Stimulated activated CD4-positive, alpha-beta T cell treated with anti-CD3 and anti-CD28 coated beads, Interleukin-1b, Interleukin-23, amount 100 ng/mL, for 1 hour (primary cell): ENCODE data around the gene CHST2.
"Not testable (repeated sequence)": the region's sequence is repeated elsewhere in the genome, so short reads cannot be mapped to it uniquely, and the experiment has no call there.

Experiments used
- DNase-seq, 2 donors: peaks; one replicate each; pipeline ENCODE4 v3.0.0-alpha.2; 2020; ENCODE audit warnings: low read depth in 2 of 2

CHST2 gene

GRCh38 chr3:143132246-143132980 lies 12.8 kb downstream of the CHST2 start:
- no peak for DNase-seq

GRCh38 chr3:143134471-143134870 lies 14.9 kb downstream of the CHST2 start:
- no peak for DNase-seq

- DNase-seq = no peak
Measured at GRCh38 chr3:143135150-143135549, 15.6 kb downstream of the CHST2 start.

- DNase-seq = no peak
Measured at GRCh38 chr3:143137435-143138036, 18.0 kb downstream of the CHST2 start.

GRCh38 chr3:143138953-143139352 lies 19.4 kb downstream of the CHST2 start:
- no peak for DNase-seq

- no peak for DNase-seq
Measured at GRCh38 chr3:143139762-143140161, 20.2 kb downstream of the CHST2 start.

GRCh38 chr3:143140550-143140949 lies 21.0 kb downstream of the CHST2 start:
- DNase-seq = no peak

GRCh38 chr3:143142354-143142753 lies 22.8 kb downstream of the CHST2 start:
- no peak for DNase-seq

GRCh38 chr3:143145906-143146305 lies 26.3 kb downstream of the CHST2 start:
- DNase-seq = no peak

- DNase-seq = no peak
Measured at GRCh38 chr3:143146486-143147274, 27.1 kb downstream of the CHST2 start.

GRCh38 chr3:143147707-143148106 lies 28.1 kb downstream of the CHST2 start:
- no peak for DNase-seq

GRCh38 chr3:143150071-143150470 lies 30.5 kb downstream of the CHST2 start:
- DNase-seq = no peak

- DNase-seq = no peak
Measured at GRCh38 chr3:143151004-143151731, 31.6 kb downstream of the CHST2 start.

- no peak for DNase-seq
Measured at GRCh38 chr3:143152043-143152442, 32.5 kb downstream of the CHST2 start.

- DNase-seq = no peak
Measured at GRCh38 chr3:143155756-143156155, 36.2 kb downstream of the CHST2 start.

- no peak for DNase-seq
Measured at GRCh38 chr3:143158014-143158988, 38.7 kb downstream of the CHST2 start.

- no peak for DNase-seq
Measured at GRCh38 chr3:143160437-143160836, 40.9 kb downstream of the CHST2 start.

GRCh38 chr3:143163562-143164100 lies 44.1 kb downstream of the CHST2 start:
- DNase-seq = no peak

GRCh38 chr3:143165211-143165610 lies 45.6 kb downstream of the CHST2 start:
- no peak for DNase-seq

- not testable (repeated sequence) for DNase-seq
Measured at GRCh38 chr3:143165612-143166285, 46.2 kb downstream of the CHST2 start.
